ENCODE data around the gene CCDC12.

The CCDC12 gene

DNA sequence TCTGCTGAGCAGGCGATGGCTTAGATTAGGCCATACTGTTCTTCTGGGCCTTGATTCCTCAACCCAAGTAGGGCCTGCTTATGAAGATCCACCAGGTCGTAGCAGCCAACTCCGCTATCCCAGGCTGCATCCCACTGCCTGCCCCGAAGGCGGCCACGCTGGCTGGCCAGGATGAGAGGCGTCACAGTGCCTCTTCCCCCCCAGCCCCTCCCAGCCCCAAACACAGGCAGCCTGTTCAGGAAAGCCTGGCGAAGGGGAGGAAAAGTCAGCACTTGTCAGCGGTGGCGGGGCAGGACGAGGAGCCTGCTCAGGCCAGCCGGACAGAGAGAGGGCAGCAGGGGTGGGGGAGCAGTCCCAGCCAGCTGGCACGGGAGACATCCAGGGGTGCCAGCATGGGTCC is 87.8 kb downstream of the CCDC12 start:
- DNase-seq, result no peak

DNA sequence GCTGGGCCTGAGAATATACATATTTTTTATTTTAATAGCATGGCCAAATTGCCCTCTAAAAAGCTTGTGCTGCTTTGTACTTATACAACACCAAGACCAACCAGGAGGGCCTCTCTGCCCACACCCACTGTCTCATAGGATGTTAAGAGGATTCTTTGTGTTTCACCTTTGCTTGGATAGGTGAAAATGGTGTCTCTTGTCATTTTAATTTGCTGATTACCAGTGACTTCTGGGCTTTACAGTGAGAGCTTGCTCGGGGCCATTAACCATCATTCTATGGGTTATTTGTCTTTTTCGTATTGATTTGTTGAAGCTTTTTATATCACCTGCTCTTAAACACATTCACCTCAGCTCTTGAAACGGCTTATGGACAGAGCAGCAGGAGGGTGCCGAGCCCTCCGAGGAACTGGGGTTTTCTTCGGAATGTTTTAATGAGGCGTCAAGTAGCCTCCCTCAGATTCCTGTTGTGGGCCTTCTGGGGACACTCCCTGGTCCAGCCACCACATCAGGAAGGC is 88.5 kb downstream of the CCDC12 start:
- no peak for DNase-seq

DNA sequence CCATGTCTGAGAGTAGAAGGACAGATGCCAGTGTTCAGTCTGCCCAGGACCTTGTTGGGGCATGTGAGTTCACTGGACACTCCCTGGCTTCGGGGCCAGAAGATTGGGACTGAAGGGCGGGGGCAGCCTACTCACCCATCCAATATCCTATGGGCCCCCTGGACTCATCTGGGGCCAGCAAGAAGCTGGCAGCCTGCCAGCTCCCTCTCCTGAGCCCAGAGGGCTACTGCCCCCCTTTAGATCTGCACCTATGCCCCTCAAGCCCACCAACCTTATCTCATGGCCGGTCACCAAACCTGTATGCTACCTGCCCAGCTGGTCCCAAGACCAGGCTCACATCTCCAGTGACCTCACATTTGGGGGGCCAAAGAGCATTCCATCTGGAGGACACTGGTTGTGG is 90.9 kb downstream of the CCDC12 start:
- DNase-seq, result no peak

DNA sequence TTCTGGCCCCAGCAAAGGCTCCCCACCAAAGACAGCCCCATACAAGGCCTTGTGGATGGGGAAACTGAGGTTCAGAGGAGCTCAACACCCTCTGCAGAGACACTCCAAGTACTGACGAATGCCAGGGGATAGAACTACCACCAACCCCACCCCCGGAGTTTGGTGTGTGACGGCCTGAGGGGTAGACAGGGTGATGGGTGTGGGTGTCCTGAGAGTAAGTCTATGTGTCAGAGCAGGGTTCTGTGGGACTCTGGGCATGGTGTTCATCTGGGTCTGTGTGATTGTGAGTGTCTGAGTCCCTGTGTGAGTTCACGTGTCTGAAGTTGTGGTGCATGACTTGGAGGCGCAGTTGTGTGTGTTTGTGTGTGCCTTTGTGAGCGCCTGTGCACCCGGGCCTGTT is 91.6 kb downstream of the CCDC12 start:
- no peak for DNase-seq

DNA sequence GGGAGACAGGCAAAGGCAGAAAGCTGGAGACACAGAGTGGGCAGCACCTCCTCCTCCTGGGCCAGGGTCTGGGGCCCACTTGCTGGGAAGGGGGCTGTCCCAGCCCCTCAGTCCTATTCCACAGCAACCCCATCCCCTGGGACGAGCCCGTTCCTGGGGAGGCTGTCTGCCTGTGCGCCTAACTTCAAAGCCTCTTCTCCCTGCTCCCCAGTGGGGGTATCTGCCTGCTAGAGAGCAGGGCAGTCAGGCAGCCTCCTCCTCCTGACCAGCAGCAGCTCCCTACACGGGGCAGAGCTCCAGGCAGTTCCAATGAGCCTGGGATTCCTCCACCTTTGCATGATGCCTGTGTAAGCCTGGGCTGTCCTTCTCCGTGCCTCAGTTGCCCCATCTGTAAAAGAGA is 92.1 kb downstream of the CCDC12 start:
- DNase-seq, result no peak

DNA sequence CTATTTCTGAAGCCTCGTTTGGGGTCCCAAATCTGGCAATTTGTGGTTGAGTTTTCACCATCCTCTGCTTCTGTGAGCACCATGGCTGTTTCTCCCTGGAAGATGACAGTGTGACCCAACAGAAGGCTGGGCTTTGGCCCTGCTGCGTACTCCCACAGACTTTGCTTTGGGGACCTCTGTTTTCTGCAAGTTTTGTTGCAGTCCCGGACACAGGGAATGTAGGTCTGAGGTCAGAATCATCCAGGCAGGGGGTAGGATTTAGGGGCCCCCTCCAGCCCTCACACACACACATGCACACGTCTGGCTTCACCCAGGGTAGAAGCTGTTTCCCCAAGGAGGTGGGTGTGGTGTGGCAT is 92.7 kb downstream of the CCDC12 start:
- no peak for DNase-seq

DNA sequence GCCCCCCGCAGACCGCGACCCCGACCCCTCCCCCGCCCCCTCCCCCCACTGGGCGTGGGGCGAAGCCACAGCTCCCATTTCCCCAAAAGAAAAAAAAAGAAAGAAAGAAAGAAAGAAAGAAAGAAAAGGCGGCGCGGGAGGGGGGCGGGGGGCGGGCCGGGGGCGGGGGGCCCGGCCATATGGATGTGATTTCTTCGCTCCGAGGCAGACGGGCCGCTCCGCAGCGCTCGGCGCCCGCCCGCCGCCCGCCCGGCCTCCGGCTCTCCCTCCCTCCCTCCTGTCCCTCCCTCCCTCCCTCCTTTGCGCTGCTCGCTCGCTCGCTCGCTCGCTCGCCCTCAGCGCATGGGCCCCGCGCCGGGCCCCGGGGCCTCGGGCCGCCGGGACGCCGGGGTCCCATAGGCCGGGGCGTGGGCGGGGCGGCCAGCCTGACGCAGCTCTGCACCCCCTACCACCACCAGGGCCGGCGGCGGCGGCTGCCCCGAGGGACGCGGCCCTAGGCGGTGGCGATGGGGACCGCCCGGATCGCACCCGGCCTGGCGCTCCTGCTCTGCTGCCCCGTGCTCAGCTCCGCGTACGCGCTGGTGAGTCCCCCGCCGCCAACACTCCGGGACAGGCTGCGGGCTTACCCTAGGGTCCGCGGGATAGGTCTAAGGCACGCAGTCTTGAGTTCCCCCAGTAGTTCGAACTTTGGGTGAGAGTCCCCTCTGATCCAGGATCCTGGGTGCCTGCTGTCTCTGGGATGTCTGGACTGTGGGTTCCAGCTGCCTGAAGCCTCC is 93.3 kb downstream of the CCDC12 start:
- no peak for DNase-seq

DNA sequence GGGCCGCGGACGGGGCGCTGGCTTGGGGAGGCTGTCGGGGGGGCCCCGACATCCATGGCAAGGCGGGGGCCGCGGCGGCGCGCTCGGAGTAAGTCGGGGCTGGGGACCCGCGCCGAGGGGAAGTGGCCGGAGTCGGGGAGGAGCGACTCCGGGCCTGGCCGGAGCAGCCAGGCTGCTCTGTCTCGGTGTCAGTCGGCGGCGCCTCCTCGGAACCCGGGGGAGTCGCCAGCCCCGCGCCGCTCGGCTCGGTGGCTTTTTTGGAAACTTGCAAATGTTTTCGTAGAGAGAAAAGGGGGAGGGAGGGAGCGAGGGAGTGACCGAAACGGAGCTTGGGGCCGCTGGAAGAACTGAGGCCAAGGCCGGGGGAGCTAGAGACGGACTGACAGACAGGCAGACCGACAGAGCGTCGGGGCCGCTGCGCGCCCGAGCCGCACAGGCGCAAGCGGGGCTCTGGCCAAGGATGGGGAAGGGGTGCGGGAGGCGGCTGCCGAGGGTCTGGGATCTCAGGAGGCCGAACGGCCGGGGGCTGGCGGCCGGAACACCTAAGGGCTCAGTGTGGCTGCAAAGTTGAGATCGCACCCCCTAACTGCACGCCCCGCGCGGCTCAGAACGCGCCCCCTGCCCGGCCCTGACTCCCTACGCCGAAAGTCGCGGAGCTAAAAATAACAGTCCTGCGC is 94.0 kb downstream of the CCDC12 start:
- no peak for DNase-seq

DNA sequence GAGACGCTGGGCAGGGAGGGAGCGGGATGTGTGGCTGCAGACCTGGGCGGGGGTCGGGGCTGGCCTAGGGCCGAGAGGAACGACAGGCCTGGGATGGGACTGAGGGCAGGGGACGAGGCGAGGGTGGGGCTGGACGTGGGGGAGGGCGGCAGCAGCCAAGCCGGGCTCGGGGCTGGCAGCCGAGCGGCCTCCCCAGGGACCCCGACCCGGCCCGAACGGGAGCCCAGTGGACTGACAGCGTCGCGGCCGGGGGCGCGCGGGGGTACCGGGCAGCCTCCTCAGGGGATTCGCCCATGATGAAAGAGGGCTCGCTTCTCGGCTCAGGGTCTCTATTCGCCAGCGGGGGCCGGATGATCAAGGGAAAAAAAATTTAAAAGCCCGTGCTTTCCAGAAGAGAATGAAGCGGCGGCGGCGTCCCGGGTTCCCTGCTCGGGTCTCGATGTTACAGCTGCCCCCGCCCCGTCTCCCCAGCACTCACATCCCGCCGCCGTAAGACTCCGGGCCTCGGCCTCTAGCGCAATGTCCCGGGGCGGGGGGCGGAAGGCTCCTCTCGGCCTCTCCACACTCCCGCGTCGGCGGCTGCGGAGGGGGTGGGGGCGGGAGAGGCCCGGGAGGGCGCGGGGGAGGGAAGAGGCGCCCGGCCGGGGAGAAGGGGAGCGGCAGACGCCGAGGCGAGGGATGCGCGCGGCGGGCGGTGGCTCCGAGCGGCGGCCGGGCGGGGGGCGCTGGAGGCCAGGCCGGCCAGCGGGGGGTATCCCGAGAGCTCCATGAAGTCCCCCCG is 94.8 kb downstream of the CCDC12 start:
- no peak for DNase-seq

DNA sequence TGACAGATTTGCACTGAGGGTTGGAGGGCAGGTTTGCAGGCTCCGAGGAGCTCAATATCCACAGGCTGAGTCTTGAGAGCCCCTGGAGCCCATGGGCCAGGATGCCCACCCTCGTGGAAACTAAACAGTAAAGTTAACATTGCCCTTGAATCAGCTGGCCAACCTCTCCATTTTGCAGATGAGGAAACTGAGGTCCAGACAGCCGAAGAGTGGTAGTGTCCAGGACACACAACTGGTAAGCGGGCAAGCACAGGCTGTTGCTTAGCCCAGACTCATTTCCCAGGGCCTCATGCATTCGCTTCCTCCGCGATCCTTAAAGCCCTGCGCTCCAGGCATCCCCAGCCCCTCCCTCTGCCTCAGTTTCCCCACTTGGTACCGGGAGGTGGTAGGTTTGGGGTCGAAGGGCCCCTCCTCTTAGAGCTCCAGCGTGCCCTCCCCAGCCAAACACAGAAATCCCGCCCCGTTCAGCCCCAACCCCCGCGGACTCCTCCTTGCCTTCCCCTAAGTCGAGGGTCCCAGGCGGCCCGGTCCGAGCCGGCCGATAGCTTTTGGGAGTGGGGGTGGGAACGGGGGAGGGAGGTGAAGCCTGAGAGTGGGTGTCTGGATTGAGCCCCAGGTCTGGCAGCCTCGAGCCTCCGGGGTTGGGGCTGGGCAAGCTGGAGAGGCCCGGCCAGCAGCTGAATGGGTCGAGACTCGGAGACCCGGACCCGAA is 95.5 kb downstream of the CCDC12 start:
- no peak for DNase-seq

DNA sequence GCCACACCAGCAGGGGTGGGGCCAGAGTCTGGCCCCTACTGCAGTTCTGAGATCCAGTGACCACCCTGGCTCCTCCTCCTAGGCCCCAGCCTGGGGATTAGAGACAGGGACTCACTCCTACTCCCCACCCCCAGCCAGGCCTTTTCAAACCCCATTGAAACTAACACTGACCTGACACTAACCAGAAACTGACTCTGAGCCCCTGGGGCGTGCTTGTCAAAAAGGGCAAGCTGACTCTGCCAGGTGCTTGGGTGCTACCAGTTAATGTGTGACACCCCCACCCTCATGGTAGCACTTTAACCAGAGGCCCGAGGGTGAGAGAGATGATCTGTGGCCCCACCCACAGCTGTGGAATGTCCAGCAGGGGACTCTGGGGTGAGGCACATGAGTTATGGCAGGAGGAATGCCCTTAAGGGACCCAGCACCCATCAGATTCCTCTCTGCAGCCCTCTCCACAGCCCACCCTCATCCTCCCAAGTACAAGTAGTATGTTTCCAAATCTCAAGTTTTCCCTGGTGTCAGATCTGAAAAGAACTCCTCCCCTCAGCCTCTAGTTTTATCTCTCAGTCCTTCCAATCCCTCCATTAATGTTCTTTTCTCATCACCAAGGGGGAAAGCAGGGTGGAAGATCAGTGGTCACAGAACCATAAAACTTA is 97.6 kb downstream of the CCDC12 start:
- no peak for DNase-seq

DNA sequence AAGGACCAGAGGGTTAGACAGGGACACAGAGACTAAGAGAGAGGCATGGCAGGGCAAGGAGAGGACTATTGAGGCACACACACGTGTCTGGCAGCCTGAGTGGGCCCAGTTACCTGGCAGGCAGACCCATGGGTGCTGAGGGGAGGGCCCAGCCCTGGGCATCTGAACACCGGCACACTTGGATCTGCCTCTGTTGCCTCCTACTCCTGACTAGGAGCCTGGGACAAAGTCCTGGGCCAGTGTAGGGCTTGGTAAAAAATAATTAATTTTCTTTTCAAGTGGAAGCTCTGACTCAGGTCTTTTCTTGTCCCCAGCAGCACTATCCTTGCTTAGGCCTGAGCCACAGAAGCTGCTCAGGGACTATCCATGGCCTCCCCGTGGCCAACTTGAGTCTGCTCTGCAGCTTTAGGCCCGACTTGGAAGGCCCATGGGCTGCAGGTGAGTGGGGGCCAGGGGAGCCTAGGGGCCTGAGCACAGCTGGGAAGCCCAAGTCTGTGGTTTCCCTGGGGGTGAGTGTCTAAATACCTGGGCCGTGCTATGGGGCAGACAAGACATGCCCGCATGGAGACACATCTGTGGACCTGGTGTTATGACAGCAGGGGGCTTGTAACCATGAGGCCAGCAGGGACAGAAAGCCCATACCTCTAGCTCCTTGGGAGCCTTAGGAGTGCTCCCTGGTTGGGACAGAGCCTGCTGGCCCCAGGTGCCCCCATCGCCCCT is 99.0 kb downstream of the CCDC12 start, which contains the start of gene PTH1R:
Gene PTH1R, plus strand, starts transcription at position 316 of the 720 bp plus-strand sequence. CDS start 5,839 bp downstream, outside the sequence.
- no peak for DNase-seq

DNA sequence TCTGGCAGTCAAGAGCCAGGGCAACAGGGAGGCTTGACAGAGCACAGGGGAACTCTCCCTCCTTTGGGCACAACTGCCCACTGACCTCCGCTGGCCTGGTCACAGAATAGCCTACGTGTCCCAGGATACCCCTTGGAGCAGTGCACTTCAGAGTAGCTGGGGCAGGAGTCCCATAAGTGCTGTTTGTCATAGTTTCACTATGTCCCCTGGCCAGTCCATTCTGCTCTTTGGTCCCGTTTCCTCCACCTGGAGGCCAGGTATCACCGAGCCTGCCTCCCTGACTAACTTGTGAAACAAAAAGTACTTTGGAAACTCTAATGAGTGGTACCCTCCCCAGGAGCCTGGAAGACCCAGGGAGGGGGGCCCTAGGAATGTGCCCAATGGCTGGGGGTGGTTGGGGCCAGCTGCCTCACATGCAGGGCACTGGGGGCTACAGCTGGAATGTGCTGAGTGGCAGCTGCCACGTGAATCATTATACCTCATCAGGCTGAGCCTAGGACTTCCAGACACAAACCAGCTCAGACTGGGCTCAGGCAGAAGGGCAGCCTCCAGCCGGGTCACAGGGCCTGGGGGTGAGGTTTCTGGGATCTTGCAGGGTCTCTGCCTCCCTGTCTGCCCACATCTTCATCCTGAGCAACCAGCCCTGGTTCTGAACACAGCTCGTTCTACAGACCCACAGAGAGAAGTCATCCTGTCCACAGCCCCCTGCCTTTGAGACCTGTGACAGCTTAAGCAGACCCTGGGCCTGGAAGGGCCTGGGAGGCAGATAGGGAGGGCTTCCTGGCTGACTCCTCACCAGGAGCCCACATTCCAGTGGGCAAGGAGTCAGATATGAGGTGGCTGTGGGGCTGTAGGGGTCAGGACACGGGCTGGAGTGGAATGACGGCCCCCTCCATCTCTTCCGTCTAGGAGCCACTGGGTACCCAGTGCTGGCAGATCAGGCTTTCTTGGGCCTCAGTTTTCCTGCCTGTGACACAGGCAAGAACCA is 99.9 kb downstream of the CCDC12 start:
- DNase-seq, result no peak

DNA sequence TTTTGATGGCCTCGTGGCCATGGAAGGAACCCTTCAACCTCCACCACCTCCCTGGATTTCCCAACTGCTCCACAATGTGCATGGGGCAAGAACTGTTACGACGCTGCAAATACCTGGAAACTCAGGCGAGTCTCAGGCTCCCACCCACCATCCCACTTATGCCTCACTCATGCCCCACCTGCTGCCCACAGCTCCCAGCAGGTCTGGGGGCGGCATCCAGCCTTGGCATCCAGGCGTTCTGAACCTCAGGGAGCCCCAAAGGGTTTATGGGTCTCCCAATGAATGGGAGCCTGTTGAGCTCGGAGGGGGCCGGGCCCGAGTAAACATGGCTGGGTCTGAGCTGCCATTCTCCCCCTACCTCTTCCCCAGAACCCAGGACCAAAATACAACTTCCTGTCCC is 101.0 kb downstream of the CCDC12 start:
- DNase-seq, result no peak

DNA sequence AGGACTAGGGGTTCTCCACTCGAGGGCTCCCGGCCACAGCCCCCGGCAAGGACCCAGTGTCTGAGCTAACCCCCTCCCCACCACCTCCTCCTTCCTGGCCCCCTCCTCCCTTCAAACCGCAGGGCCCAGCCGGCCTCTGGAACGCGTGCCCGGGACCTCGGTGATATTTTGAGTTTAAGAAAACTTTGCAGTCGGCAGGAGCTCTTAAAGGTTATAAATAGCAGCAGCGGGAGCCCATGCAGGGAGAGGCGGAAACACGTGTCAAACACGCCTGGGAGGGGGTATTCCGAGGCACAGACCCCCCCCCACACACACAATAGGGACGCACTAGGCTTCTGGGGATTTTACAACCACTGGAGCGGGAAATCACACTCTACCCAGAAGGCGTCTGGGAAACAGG is 102.1 kb downstream of the CCDC12 start:
- DNase-seq, result no peak

DNA sequence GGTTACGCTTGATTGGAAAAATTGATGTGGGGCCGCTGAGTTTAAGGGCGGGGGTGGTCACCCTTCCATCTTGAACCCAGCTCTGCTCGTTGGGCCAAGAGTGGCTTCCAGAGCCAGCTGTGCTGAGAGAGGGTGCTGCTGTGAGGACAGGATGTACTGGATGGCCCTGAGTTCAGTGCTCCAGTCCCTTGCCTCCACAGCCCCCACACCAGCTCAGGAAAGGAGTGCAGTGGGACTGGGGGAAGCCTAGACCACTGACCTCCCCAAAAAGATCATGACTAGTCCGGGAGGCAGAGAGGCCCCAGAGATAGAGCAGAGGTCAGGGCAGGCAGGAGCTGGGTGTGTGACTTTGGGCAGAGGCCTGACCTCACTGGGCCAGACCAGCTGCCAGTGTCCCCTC is 103.0 kb downstream of the CCDC12 start:
- DNase-seq, result no peak
